Natural killer cell (primary cell): ENCODE results near the gene SPPL3. TPM values are rescaled to one million over a fixed set of nuclear protein-coding genes. Genes with fewer than 3 reads are reported as not detected.

Experiments
- ATAC-seq, 3 donors: fragments of 150-1000 bp in 2 of 3; fragments of 200-7000 bp in 1 of 3; cut with Tn5 transposase; 1 replicate in 1 of 3; 2 replicates in 2 of 3; pipeline ENCODE4 v1.10.0; 2021; ENCODE audit warnings: mild to moderate bottlenecking in 2 of 3, moderate library complexity in 2 of 3
- DNase-seq, 2 donors: peaks; one replicate each; pipeline versions ENCODE4 v3.0.0 to v3.0.0-alpha.2; 2013 to 2021; ENCODE audit warnings: mixed read lengths in 1 of 2
- H3K27ac ChIP-seq: one replicate; pipeline ENCODE4 v1.5.1; 2013; ENCODE audit warnings: mild to moderate bottlenecking, low read length
- H3K27me3 ChIP-seq: one replicate; pipeline ENCODE4 v1.6.1; 2013; ENCODE audit warnings: low read length; ENCODE audit not compliant: control insufficient read depth, insufficient read depth
- H3K36me3 ChIP-seq: one replicate; pipeline ENCODE4 v1.6.1; 2013; ENCODE audit warnings: low read length; ENCODE audit not compliant: control insufficient read depth, insufficient read depth
- H3K4me1 ChIP-seq: one replicate; pipeline ENCODE4 v1.6.1; 2013; ENCODE audit warnings: low read length; ENCODE audit not compliant: control insufficient read depth, insufficient read depth
- H3K4me3 ChIP-seq: one replicate; pipeline ENCODE4 v1.5.1; 2013; ENCODE audit warnings: low read length
- H3K9me3 ChIP-seq: one replicate; pipeline ENCODE4 v1.6.1; 2013; ENCODE audit warnings: low read length; ENCODE audit not compliant: control insufficient read depth, insufficient read depth
- H3K27ac Mint-ChIP-seq, 2 donors: one replicate each; pipeline ENCODE4 v1.8.0; 2022; ENCODE audit warnings: mild to moderate bottlenecking in 2 of 2, mixed read lengths in 2 of 2, moderate library complexity in 1 of 2
- H3K27me3 Mint-ChIP-seq, 2 donors: one replicate each; pipeline ENCODE4 v1.8.0; 2022; ENCODE audit warnings: low read depth in 2 of 2, mixed read lengths in 2 of 2
- H3K36me3 Mint-ChIP-seq: one replicate; pipeline ENCODE4 v1.8.0; 2022; ENCODE audit warnings: mixed read lengths
- H3K4me1 Mint-ChIP-seq, 2 donors: one replicate each; pipeline ENCODE4 v1.8.0; 2022; ENCODE audit warnings: mixed read lengths in 2 of 2
- H3K4me3 Mint-ChIP-seq: one replicate; pipeline ENCODE4 v1.8.0; 2022; ENCODE audit warnings: mild to moderate bottlenecking, moderate library complexity, mixed read lengths
- H3K9me3 Mint-ChIP-seq, 2 donors: one replicate each; pipeline ENCODE4 v1.8.0; 2022; ENCODE audit warnings: mixed read lengths in 2 of 2
- WGBS: methylation state at CpG from one replicate; pipeline ENCODE4 v1.1.7; 2013; ENCODE audit warnings: missing lambda C conversion rate; ENCODE audit not compliant: insufficient coverage; 5-methylcytosine and 5-hydroxymethylcytosine counted together
- intact Hi-C: fragments of 100-400 bp; cut with micrococcal nuclease; formaldehyde crosslinking; loops from one replicate; pipeline ENCODE4 v1.14.2; 2022
- total RNA-seq, 4 donors: library from RNA; stranded (reverse); fragments of 120-200 nt in 1 of 4; gene quantifications; one replicate each; pipeline versions ENCODE4 v1.2.3 to v1.2.4, GENCODE V29; 2013 to 2022
- TF ChIP-seq, protein P1 (sequence below): fragments of 200-600 bp; IDR thresholded peaks from one replicate; pipeline ENCODE4 v1.8.0; 2022; ENCODE audit warnings: antibody characterized with exemption

SPPL3 gene
- total RNA-seq, 3 donors from 2014 or later (not counting 1 experiment from before 2014, with no cell fraction given), result 31.5 to 40.2 (median 39.9) TPM

- TF ChIP-seq, protein P1, sequence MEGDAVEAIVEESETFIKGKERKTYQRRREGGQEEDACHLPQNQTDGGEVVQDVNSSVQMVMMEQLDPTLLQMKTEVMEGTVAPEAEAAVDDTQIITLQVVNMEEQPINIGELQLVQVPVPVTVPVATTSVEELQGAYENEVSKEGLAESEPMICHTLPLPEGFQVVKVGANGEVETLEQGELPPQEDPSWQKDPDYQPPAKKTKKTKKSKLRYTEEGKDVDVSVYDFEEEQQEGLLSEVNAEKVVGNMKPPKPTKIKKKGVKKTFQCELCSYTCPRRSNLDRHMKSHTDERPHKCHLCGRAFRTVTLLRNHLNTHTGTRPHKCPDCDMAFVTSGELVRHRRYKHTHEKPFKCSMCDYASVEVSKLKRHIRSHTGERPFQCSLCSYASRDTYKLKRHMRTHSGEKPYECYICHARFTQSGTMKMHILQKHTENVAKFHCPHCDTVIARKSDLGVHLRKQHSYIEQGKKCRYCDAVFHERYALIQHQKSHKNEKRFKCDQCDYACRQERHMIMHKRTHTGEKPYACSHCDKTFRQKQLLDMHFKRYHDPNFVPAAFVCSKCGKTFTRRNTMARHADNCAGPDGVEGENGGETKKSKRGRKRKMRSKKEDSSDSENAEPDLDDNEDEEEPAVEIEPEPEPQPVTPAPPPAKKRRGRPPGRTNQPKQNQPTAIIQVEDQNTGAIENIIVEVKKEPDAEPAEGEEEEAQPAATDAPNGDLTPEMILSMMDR, result no peak
- ATAC-seq (peak in 1 of 3 donors; percentile 34), DNase-seq (no peak)
- H3K27me3 Mint-ChIP-seq, result no peaks in the 10 kb centered on the region
- Histone ChIP-seq H3K27me3 (no peaks in the 10 kb centered on the region), H3K9me3 (no peaks in the 10 kb centered on the region), H3K27ac (no peak overlapping the region), H3K4me1 (peaks cover 16% of the 10 kb centered on the region), H3K4me3 (no peak overlapping the region), H3K36me3 (peaks cover 26% of the 10 kb centered on the region)
- H3K36me3 Mint-ChIP-seq, result no peaks in the 10 kb centered on the region
- H3K4me3 Mint-ChIP-seq, result no peak overlapping the region
- H3K27ac Mint-ChIP-seq, result peak overlapping the region; percentile 2 to 59
- H3K4me1 Mint-ChIP-seq, result peaks cover 35 to 38% of the 10 kb centered on the region in 2 donors
- 67% methylated on average over 11 of the region's 11 CpGs for WGBS
- H3K9me3 Mint-ChIP-seq, result no peaks in the 10 kb centered on the region
- intact Hi-C loops, result no loop called here
Observed at GRCh38 chr12:120771097-120771496, 133.1 kb downstream of the SPPL3 start.

- H3K4me3 Mint-ChIP-seq, result no peak overlapping the region
- H3K9me3 Mint-ChIP-seq, result no peaks in the 10 kb centered on the region
- ATAC-seq (no peak), DNase-seq (no peak)
- H3K36me3 Mint-ChIP-seq, result no peaks in the 10 kb centered on the region
- 96% methylated on average over 11 of the region's 11 CpGs for WGBS
- H3K36me3 ChIP-seq, result peaks cover 48% of the 10 kb centered on the region
- H3K27ac Mint-ChIP-seq, result no peak overlapping the region
- no peaks in the 10 kb centered on the region for H3K27me3 ChIP-seq
- TF ChIP-seq, protein P1, result no peak
- peaks cover 17 to 18% of the 10 kb centered on the region in 2 donors for H3K4me1 Mint-ChIP-seq
- intact Hi-C loops, result no loop called here
- no peaks in the 10 kb centered on the region for H3K27me3 Mint-ChIP-seq
- H3K9me3 ChIP-seq, result no peaks in the 10 kb centered on the region
- H3K4me3 ChIP-seq, result no peak overlapping the region
- no peak overlapping the region for H3K27ac ChIP-seq
- peaks cover 7% of the 10 kb centered on the region for H3K4me1 ChIP-seq
Observed at GRCh38 chr12:120767071-120768024, 136.8 kb downstream of the SPPL3 start.

DNA sequence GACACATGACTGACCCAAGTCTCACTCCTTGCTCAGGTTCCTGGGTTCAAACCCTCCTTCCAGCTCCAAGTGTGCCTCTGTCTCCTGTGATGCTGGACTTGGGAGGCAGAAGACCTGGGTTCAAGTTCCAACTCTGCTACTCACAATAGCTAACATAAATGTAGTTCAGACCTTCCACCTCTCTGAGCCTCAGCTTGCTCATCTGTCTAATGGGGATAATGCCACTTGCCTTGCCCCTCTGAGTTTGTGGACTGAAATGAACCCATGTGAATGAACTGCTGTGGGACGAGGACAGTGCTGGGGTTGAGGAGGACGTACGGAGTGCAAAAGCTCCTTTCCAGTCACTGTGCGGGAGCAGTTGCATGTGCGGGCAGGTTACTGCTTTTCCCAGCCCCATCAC, 137.6 kb downstream of the SPPL3 start:
- Mint-ChIP-seq H3K4me1 (peaks cover 12 to 13% of the 10 kb centered on the region in 2 donors), H3K27ac (no peak overlapping the region), H3K36me3 (no peaks in the 10 kb centered on the region), H3K4me3 (no peak overlapping the region), H3K9me3 (no peaks in the 10 kb centered on the region), H3K27me3 (no peaks in the 10 kb centered on the region)
- 100% methylated on average over 4 of the region's 5 CpGs for WGBS
- Histone ChIP-seq H3K4me1 (peaks cover 6% of the 10 kb centered on the region), H3K27me3 (no peaks in the 10 kb centered on the region), H3K36me3 (peaks cover 48% of the 10 kb centered on the region), H3K4me3 (no peak overlapping the region), H3K27ac (no peak overlapping the region), H3K9me3 (no peaks in the 10 kb centered on the region)
- TF ChIP-seq, protein P1, result no peak
- intact Hi-C loops, result no loop called here
- ATAC-seq, result no peak
- DNase-seq, result no peak
